GM12872 (cell line): ENCODE data around the gene MTA1.

Experiments used
- TF ChIP-seq, protein P1 (sequence below): IDR thresholded peaks from 3 replicates; pipeline ENCODE4 v1.5.1; 2011; ENCODE audit warnings: low read depth, mild to moderate bottlenecking, low read length, moderate library complexity; ENCODE audit not compliant: insufficient read depth

MTA1 gene

GRCh38 chr14:105416671-105417070 lies 3.0 kb upstream of the MTA1 start:
- TF ChIP-seq, protein P1, sequence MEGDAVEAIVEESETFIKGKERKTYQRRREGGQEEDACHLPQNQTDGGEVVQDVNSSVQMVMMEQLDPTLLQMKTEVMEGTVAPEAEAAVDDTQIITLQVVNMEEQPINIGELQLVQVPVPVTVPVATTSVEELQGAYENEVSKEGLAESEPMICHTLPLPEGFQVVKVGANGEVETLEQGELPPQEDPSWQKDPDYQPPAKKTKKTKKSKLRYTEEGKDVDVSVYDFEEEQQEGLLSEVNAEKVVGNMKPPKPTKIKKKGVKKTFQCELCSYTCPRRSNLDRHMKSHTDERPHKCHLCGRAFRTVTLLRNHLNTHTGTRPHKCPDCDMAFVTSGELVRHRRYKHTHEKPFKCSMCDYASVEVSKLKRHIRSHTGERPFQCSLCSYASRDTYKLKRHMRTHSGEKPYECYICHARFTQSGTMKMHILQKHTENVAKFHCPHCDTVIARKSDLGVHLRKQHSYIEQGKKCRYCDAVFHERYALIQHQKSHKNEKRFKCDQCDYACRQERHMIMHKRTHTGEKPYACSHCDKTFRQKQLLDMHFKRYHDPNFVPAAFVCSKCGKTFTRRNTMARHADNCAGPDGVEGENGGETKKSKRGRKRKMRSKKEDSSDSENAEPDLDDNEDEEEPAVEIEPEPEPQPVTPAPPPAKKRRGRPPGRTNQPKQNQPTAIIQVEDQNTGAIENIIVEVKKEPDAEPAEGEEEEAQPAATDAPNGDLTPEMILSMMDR: no peak

DNA sequence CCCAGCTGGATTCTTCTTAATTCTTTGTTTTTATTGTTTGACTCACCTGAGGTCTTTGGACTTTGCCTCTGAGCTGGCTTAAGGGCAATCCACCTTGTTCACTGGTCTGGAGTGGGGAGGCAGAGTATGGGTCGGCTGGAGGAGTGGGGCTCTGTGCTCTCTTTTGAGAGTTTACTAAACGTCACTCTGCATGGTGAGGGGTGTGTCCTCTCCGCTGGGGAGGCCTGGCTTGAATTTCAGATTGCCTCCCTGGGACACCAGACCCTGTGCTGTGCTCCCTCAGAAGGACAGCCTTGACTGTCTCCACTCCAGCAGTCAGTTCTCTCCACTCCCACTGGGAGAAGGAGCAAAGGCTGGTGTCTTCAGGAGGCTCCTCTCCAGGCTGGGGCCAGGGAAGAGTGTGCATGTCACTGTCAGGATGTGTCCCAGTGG lies 1.9 kb upstream of the MTA1 start:
- TF ChIP-seq, protein P1: no peak

GRCh38 chr14:105418269-105419194 lies 1.1 kb upstream of the MTA1 start:
- TF ChIP-seq, protein P1: no peak

DNA sequence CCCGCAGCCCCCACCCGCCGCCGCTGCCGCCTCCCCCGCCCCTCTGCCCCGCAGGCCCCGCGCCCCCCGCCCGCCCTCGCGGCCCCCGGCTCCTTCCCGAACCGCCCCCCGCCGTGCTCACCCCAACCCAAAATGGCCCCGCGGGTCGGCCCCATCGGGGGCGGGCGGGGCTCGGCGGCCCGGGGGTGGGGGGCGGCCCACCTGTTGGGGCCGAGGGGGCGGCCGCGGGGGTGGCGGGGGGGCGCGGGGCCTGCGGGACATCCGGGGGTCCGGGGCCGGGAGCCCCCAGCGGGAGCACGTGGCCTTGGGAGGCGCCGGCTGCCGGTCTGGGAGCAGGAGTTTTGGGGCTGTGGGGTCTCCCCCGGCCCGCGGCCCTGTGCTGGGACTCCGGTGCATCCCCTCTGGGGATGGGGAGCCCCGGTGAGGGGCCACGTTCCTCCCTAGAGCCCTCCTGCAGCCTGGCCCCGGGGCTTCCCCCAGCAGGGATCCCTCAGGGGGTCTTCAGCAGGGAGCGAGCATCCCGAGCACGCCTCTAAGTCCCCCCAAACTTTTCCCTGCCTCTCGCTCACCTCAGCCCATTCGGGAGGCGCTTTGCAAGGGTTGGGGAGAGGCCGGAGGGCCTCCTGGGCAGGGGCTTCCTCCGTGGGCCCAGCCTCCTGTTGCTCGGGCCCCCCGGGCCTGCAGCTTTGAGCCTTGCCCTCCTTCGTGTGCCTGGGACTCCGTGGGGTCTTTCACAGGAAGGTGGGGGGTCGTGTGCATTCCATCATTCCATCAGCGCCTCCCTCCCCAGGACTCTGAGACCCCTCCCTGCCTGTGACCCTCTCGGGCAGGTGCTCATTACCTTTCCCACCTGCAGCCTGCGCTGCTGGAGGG lies 710 bp downstream of the MTA1 start:
- TF ChIP-seq, protein P1: no peak

GRCh38 chr14:105420974-105421674 lies 1.5 kb downstream of the MTA1 start:
- TF ChIP-seq, protein P1: no peak

DNA sequence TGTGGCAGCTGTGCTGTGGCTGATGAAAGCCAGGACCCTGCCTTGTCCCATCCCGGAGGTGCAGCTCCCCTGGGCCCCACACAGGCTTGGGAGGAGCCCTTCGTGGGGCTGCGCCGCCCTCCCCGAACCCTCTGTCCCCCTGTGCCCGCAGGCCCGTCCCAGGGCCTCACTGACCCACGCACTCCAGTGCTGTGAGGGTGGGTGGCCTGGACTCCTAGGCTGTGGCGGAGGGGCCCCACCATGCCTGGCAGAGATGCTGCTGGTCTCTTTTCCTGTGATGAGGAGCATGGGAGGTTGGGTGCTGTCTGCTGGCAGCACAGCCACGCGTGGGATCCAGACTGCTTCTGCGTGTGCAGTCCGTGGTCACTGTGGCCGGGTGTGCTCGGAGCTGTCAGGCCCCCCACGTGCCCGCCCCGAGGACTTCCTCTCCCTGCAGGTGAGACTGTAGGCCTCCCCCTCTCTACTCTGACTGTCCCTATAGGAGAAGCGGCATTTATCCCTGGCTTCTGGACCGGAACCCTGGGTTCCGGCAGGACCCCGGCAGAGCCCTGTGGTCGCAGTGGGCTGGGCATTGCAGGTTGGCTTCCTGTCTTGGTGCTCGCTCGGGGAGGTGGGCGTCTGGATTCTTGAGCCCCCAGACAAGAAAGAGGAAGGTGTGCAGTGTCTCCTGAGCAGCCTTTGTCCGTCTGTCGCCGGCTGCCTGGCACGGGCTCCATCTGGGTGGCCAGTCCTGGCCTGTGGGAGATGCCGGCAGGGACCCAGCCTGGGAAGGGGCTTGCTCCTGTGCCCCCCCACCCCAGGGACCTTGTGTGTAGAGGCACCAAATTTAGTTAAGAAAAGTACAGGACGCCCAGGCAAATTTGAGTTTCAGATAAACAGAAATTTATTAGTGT lies 2.3 kb downstream of the MTA1 start:
- TF ChIP-seq, protein P1: no peak
